ENCODE results near the gene MYRFL.

DNA sequence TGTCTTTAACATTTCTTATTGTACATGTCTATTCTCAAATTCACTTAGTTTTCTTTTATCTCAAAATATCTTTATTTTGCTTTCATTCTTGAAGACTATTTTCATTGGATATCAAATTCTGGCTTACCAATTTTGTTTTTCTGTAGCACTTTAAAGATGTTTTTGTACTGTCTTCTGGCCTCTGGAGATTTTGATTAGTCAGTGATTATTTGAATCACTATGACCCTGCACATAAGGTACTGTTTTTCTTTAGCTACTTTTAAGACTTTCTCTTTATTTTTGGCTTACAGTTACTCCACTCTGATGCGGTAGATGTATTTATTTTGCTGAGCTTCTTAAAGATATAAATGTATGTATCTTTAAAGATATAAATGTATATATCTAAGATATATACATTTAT is 49.6 kb downstream of the MYRFL start:
- TF ChIP-seq, protein P1, sequence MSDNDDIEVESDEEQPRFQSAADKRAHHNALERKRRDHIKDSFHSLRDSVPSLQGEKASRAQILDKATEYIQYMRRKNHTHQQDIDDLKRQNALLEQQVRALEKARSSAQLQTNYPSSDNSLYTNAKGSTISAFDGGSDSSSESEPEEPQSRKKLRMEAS (IDR thresholded peaks at IDR 0.05; ENCODE audit: low read depth) = no peak
- no peak for TF ChIP-seq POLR2AphosphoS5 (IDR thresholded peaks at IDR 0.05; ENCODE audit: low read depth, low read length)
- TF ChIP-seq, protein P2, sequence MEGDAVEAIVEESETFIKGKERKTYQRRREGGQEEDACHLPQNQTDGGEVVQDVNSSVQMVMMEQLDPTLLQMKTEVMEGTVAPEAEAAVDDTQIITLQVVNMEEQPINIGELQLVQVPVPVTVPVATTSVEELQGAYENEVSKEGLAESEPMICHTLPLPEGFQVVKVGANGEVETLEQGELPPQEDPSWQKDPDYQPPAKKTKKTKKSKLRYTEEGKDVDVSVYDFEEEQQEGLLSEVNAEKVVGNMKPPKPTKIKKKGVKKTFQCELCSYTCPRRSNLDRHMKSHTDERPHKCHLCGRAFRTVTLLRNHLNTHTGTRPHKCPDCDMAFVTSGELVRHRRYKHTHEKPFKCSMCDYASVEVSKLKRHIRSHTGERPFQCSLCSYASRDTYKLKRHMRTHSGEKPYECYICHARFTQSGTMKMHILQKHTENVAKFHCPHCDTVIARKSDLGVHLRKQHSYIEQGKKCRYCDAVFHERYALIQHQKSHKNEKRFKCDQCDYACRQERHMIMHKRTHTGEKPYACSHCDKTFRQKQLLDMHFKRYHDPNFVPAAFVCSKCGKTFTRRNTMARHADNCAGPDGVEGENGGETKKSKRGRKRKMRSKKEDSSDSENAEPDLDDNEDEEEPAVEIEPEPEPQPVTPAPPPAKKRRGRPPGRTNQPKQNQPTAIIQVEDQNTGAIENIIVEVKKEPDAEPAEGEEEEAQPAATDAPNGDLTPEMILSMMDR (IDR thresholded peaks at IDR 0.05) = no peak
- TF ChIP-seq RFX5 (IDR thresholded peaks at IDR 0.05; ENCODE audit: low read length) = no peak

Data from SK-N-SH (cell line).